Neural cell (in vitro differentiated cells): Measurements from ENCODE around the gene CDC73. TPM values are rescaled to one million over a fixed set of nuclear protein-coding genes. Genes with fewer than 3 reads are reported as not detected.

Source experiments
- H2AFZ ChIP-seq: fragments of 200-600, 300-800 bp; sonication (generic), shearing (Covaris generic); 2 replicates; pipeline ENCODE4 v1.6.0; 2014; ENCODE audit warnings: low read depth, mild to moderate bottlenecking, antibody characterized with exemption, low read length, moderate library complexity
- H3F3A ChIP-seq: fragments of 200-600 bp; shearing (Covaris generic); 2 replicates; pipeline ENCODE4 v1.6.1; 2016; ENCODE audit warnings: mild to moderate bottlenecking, moderate library complexity, mixed read lengths, antibody characterized with exemption, low read length; ENCODE audit not compliant: insufficient read depth, poor library complexity, severe bottlenecking
- H3K27ac ChIP-seq: fragments of 200-600, 300-800 bp; sonication (generic), shearing (Covaris generic); 2 replicates; pipeline ENCODE4 v1.5.1; 2014; ENCODE audit warnings: mild to moderate bottlenecking, low read length, moderate library complexity
- H3K27me3 ChIP-seq: fragments of 300-800, 200-600 bp; sonication (generic), shearing (Covaris generic); 2 replicates; pipeline ENCODE4 v1.6.0; 2014; ENCODE audit warnings: mild to moderate bottlenecking, low read depth, low read length, moderate library complexity; ENCODE audit not compliant: insufficient read depth
- H3K36me3 ChIP-seq: fragments of 300-800, 200-600 bp; sonication (generic), shearing (Covaris generic); 2 replicates; pipeline ENCODE4 v1.5.1; 2014; ENCODE audit warnings: mild to moderate bottlenecking, antibody characterized with exemption, low read length, moderate library complexity; ENCODE audit not compliant: insufficient read depth
- H3K4me2 ChIP-seq: fragments of 300-800, 200-600 bp; sonication (generic), shearing (Covaris generic); 2 replicates; pipeline ENCODE4 v1.6.0; 2014; ENCODE audit warnings: mild to moderate bottlenecking, low read length
- H3K4me3 ChIP-seq: fragments of 300-800, 200-600 bp; sonication (generic), shearing (Covaris generic); 2 replicates; pipeline ENCODE4 v1.5.1; 2014; ENCODE audit warnings: mild to moderate bottlenecking, low read length, moderate library complexity
- H3K79me2 ChIP-seq: fragments of 200-600 bp; shearing (Covaris generic); replicated peaks from 2 replicates; pipeline ENCODE4 v1.6.0; 2014; ENCODE audit warnings: mild to moderate bottlenecking, low read length, moderate library complexity; ENCODE audit not compliant: insufficient read depth
- H3K9ac ChIP-seq: fragments of 300-800, 200-600 bp; sonication (generic), shearing (Covaris generic); 2 replicates; pipeline ENCODE4 v1.6.1; 2016; ENCODE audit warnings: mild to moderate bottlenecking, low read length, mixed read lengths
- H3K9me2 ChIP-seq: fragments of 200-600 bp; shearing (Covaris generic); 2 replicates; pipeline ENCODE4 v1.6.1; 2016; ENCODE audit warnings: mild to moderate bottlenecking, low read length, mixed read lengths; ENCODE audit not compliant: insufficient read depth
- H3K9me3 ChIP-seq: fragments of 200-600, 300-800 bp; sonication (generic), shearing (Covaris generic); 2 replicates; pipeline ENCODE4 v1.6.1; 2016; ENCODE audit warnings: mild to moderate bottlenecking, mixed run types, low read length, moderate library complexity, mixed read lengths
- H4K20me1 ChIP-seq: fragments of 200-600 bp; shearing (Covaris generic); 2 replicates; pipeline ENCODE4 v1.6.1; 2016; ENCODE audit warnings: mild to moderate bottlenecking, mixed run types; ENCODE audit not compliant: insufficient read depth
- EP300 ChIP-seq: fragments of 450-650 bp; conservative IDR thresholded peaks from 2 replicates; pipeline ENCODE4 v1.6.1; 2014; ENCODE audit warnings: antibody characterized with exemption, mild to moderate bottlenecking, moderate library complexity; ENCODE audit not compliant: poor library complexity, severe bottlenecking
- EZH2 ChIP-seq: fragments of 200-600, 300-800 bp; shearing (Covaris generic), sonication (generic); IDR thresholded peaks from 2 replicates; pipeline ENCODE4 v1.6.1; 2014; ENCODE audit warnings: antibody characterized with exemption, low read length, borderline replicate concordance, mild to moderate bottlenecking; ENCODE audit not compliant: insufficient read depth, poor library complexity, severe bottlenecking
- MXI1 ChIP-seq: fragments of 450-650 bp; conservative IDR thresholded peaks from 2 replicates; pipeline ENCODE4 v1.6.1; 2014; ENCODE audit warnings: antibody characterized with exemption, mild to moderate bottlenecking; ENCODE audit not compliant: poor library complexity, severe bottlenecking
- POLR2AphosphoS5 ChIP-seq: IDR thresholded peaks from 2 replicates; pipeline ENCODE4 v1.6.1; 2012
- RAD21 ChIP-seq: fragments of 450-650 bp; conservative IDR thresholded peaks from 2 replicates; pipeline ENCODE4 v1.6.1; 2014; ENCODE audit warnings: antibody characterized with exemption, mild to moderate bottlenecking, moderate library complexity
- REST ChIP-seq: IDR thresholded peaks from 2 replicates; pipeline ENCODE4 v1.6.1; 2012; ENCODE audit warnings: borderline replicate concordance
- SMC3 ChIP-seq: fragments of 450-650 bp; conservative IDR thresholded peaks from 2 replicates; pipeline ENCODE4 v1.6.1; 2014; ENCODE audit warnings: antibody characterized with exemption, mild to moderate bottlenecking, moderate library complexity; ENCODE audit not compliant: poor library complexity
- TAF1 ChIP-seq: IDR thresholded peaks from 2 replicates; pipeline ENCODE4 v1.6.1; 2012; ENCODE audit warnings: low read depth
- polyA plus RNA-seq: library from polyadenylated mRNA; depleted of rRNA; stranded (reverse); fragments of >200 nt; gene quantifications from 2 replicates; pipeline ENCODE4 v1.2.3, GENCODE V29; 2014
- TF ChIP-seq, protein P1 (sequence below): fragments of 450-650 bp; IDR thresholded peaks from 2 replicates; pipeline ENCODE4 v1.5.1; 2014; ENCODE audit warnings: antibody characterized with exemption, mild to moderate bottlenecking, moderate library complexity; ENCODE audit not compliant: poor library complexity, severe bottlenecking

The CDC73 gene
- polyA plus RNA-seq, 1 donor from 2014 or later, result 11.9 TPM

- H3K27me3 ChIP-seq, result no peaks in the 10 kb centered on the region
- no peak for TF ChIP-seq TAF1
- TF ChIP-seq EP300, result no peak
- TF ChIP-seq RAD21, result no peak
- TF ChIP-seq REST, result no peak
- TF ChIP-seq SMC3, result no peak
- no peak for TF ChIP-seq MXI1
- no peak for TF ChIP-seq POLR2AphosphoS5
- TF ChIP-seq, protein P1, sequence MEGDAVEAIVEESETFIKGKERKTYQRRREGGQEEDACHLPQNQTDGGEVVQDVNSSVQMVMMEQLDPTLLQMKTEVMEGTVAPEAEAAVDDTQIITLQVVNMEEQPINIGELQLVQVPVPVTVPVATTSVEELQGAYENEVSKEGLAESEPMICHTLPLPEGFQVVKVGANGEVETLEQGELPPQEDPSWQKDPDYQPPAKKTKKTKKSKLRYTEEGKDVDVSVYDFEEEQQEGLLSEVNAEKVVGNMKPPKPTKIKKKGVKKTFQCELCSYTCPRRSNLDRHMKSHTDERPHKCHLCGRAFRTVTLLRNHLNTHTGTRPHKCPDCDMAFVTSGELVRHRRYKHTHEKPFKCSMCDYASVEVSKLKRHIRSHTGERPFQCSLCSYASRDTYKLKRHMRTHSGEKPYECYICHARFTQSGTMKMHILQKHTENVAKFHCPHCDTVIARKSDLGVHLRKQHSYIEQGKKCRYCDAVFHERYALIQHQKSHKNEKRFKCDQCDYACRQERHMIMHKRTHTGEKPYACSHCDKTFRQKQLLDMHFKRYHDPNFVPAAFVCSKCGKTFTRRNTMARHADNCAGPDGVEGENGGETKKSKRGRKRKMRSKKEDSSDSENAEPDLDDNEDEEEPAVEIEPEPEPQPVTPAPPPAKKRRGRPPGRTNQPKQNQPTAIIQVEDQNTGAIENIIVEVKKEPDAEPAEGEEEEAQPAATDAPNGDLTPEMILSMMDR, result no peak
- TF ChIP-seq EZH2, result no peak
- peak overlapping the region; percentile 20 for H3K4me3 ChIP-seq
- peaks cover 8% of the 10 kb centered on the region for H3K36me3 ChIP-seq
- no peaks in the 10 kb centered on the region for H3K9me2 ChIP-seq
- no peak overlapping the region for H3K27ac ChIP-seq
- H4K20me1 ChIP-seq, result no peaks in the 10 kb centered on the region
- no peak overlapping the region for H3K9ac ChIP-seq
- no peak overlapping the region for H3K4me2 ChIP-seq
- peaks cover 36% of the 10 kb centered on the region for H3K79me2 ChIP-seq
- no peaks in the 10 kb centered on the region for H3K9me3 ChIP-seq
- no peaks in the 10 kb centered on the region for H3F3A ChIP-seq
- no peak overlapping the region for H2AFZ ChIP-seq
Observed at GRCh38 chr1:193179094-193179493, 57.3 kb downstream of the CDC73 start.

DNA sequence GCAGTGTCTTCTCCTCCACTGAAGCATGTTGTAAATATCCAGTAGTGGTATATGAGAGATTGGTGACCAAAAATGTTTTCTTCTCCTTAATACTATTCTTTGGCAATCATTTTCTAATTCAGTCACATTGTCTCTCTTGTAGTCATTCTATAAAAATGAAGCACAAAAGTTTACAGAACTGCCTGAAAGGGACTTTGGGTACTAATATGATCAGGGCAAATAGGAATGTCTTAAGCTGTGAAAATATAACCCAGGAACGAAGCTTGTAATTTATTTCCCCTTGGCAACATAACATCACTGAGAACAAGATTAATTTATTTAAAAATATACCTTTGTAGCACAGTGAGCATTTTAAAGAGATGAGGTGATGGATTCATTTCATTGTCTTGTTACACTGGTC is 59.7 kb downstream of the CDC73 start:
- peaks cover 59% of the 10 kb centered on the region for H3K79me2 ChIP-seq
- TF ChIP-seq MXI1 (no peak), EP300 (no peak), REST (no peak), SMC3 (no peak), POLR2AphosphoS5 (no peak), EZH2 (no peak), RAD21 (no peak), TAF1 (no peak)
- TF ChIP-seq, protein P1, result no peak
- H3K9me3 ChIP-seq, result no peaks in the 10 kb centered on the region
- H2AFZ ChIP-seq, result no peak overlapping the region
- H4K20me1 ChIP-seq, result no peaks in the 10 kb centered on the region
- H3K27me3 ChIP-seq, result no peaks in the 10 kb centered on the region
- no peak overlapping the region for H3K9ac ChIP-seq
- H3K9me2 ChIP-seq, result no peaks in the 10 kb centered on the region
- H3K4me3 ChIP-seq, result peak overlapping the region; percentile 70
- peaks cover 8% of the 10 kb centered on the region for H3K36me3 ChIP-seq
- peak overlapping the region; percentile 51 for H3K4me2 ChIP-seq
- H3F3A ChIP-seq, result no peaks in the 10 kb centered on the region
- no peak overlapping the region for H3K27ac ChIP-seq
